ENCODE data around the gene ATPAF1.

GRCh38 chr1:46592823-46593222, 75.3 kb downstream of the ATPAF1 start:
- TF ChIP-seq POLR2A (IDR thresholded peaks at IDR 0.05; ENCODE audit: low read length) (no peak), GATA1 (IDR thresholded peaks at IDR 0.05; ENCODE audit: low read depth, low read length) (no peak)
